Umbilical cord (tissue), 2 donors: ENCODE results near the gene TMC6. TPM values are rescaled to one million over a fixed set of nuclear protein-coding genes. Genes with fewer than 3 reads are reported as not detected.
"Not testable (repeated sequence)": the region's sequence is repeated elsewhere in the genome, so short reads cannot be mapped to it uniquely, and the experiment has no call there.

Experiments used
- DNase-seq: peaks from one replicate; pipeline ENCODE4 v3.0.0-alpha.2; 2015; ENCODE audit warnings: low spot score
- total RNA-seq: library from RNA; depleted of rRNA; stranded (reverse); fragments of >200 nt; gene quantifications from one replicate; pipeline ENCODE4 v1.2.3, GENCODE V29; 2014; ENCODE audit warnings: low replicate concordance; ENCODE audit not compliant: insufficient read depth

Gene TMC6
- total RNA-seq, 1 donor from 2014 or later: 20.9 TPM

- no peak for DNase-seq
These were observed 31.1 kb upstream of the TMC6 start for GRCh38 chr17:78159575-78160158.

GRCh38 chr17:78154903-78155811 is 26.6 kb upstream of the TMC6 start:
- DNase-seq: no peak

GRCh38 chr17:78151514-78152008 is 23.0 kb upstream of the TMC6 start:
- no peak for DNase-seq

GRCh38 chr17:78148286-78149016 is 19.9 kb upstream of the TMC6 start:
- DNase-seq: no peak

GRCh38 chr17:78147315-78147998 is 18.9 kb upstream of the TMC6 start:
- DNase-seq: no peak

GRCh38 chr17:78146881-78147280 is 18.3 kb upstream of the TMC6 start:
- no peak for DNase-seq

GRCh38 chr17:78146471-78146869 is 17.9 kb upstream of the TMC6 start:
- DNase-seq: no peak

- DNase-seq: peak; percentile 71
These were observed 16.4 kb upstream of the TMC6 start for GRCh38 chr17:78144736-78145641.

GRCh38 chr17:78144147-78144719 is 15.7 kb upstream of the TMC6 start:
- peak; percentile 94 for DNase-seq

GRCh38 chr17:78143214-78144146 is 14.9 kb upstream of the TMC6 start:
- no peak for DNase-seq

- no peak for DNase-seq
These were observed 13.7 kb upstream of the TMC6 start for GRCh38 chr17:78142119-78142861.

- DNase-seq: no peak
These were observed 13.0 kb upstream of the TMC6 start for GRCh38 chr17:78141437-78142118.

GRCh38 chr17:78140169-78141051 is 11.9 kb upstream of the TMC6 start:
- peak; percentile 73 for DNase-seq

GRCh38 chr17:78139861-78140168 is 11.3 kb upstream of the TMC6 start:
- not testable (repeated sequence) for DNase-seq

GRCh38 chr17:78138204-78139060 is 9.9 kb upstream of the TMC6 start:
- no peak for DNase-seq
